Mesothelial cell of epicardium (in vitro differentiated cells): Measurements from ENCODE around the gene ETV3. TPM values are rescaled to one million over a fixed set of nuclear protein-coding genes. Genes with fewer than 3 reads are reported as not detected.
A peak's percentile ranks its signal among the peaks of the same experiment; 100 is the strongest.

Experiments used
- DNase-seq, 2 experiments: peaks; one replicate each; pipeline ENCODE4 v3.0.0; 2021; ENCODE audit warnings: low spot score in 2 of 2; ENCODE audit not compliant: unreplicated experiment in 2 of 2
- H3K27ac Mint-ChIP-seq: 2 replicates; pipeline ENCODE4 v1.8.0; 2021; ENCODE audit warnings: mixed read lengths
- H3K27me3 Mint-ChIP-seq: 2 replicates; pipeline ENCODE4 v1.8.0; 2021; ENCODE audit warnings: low read depth, mixed read lengths
- H3K36me3 Mint-ChIP-seq: 2 replicates; pipeline ENCODE4 v1.8.0; 2021; ENCODE audit warnings: mixed read lengths
- H3K4me1 Mint-ChIP-seq: 2 replicates; pipeline ENCODE4 v1.8.0; 2021; ENCODE audit warnings: mixed read lengths
- H3K4me3 Mint-ChIP-seq: 2 replicates; pipeline ENCODE4 v1.8.0; 2021; ENCODE audit warnings: mild to moderate bottlenecking, moderate library complexity, mixed read lengths
- H3K9me3 Mint-ChIP-seq: 2 replicates; pipeline ENCODE4 v1.8.0; 2021; ENCODE audit warnings: mixed read lengths
- total RNA-seq: library from RNA; stranded (reverse); gene quantifications from 3 replicates; pipeline ENCODE4 v1.2.1, GENCODE V29; 2021
- TF ChIP-seq, protein P1 (sequence below): fragments of 200-600 bp; sonication (generic); IDR thresholded peaks from one replicate; pipeline ENCODE4 v1.5.0; 2021; ENCODE audit warnings: antibody characterized with exemption; ENCODE audit not compliant: unreplicated experiment

ETV3 gene
- total RNA-seq, 1 donor from 2014 or later, result 57.8 TPM

- H3K36me3 Mint-ChIP-seq, result peaks cover 23% of the 10 kb centered on the region
- DNase-seq, result no peak
- no peaks in the 10 kb centered on the region for H3K9me3 Mint-ChIP-seq
- peak overlapping the region; percentile 91 for H3K27ac Mint-ChIP-seq
- TF ChIP-seq, protein P1, sequence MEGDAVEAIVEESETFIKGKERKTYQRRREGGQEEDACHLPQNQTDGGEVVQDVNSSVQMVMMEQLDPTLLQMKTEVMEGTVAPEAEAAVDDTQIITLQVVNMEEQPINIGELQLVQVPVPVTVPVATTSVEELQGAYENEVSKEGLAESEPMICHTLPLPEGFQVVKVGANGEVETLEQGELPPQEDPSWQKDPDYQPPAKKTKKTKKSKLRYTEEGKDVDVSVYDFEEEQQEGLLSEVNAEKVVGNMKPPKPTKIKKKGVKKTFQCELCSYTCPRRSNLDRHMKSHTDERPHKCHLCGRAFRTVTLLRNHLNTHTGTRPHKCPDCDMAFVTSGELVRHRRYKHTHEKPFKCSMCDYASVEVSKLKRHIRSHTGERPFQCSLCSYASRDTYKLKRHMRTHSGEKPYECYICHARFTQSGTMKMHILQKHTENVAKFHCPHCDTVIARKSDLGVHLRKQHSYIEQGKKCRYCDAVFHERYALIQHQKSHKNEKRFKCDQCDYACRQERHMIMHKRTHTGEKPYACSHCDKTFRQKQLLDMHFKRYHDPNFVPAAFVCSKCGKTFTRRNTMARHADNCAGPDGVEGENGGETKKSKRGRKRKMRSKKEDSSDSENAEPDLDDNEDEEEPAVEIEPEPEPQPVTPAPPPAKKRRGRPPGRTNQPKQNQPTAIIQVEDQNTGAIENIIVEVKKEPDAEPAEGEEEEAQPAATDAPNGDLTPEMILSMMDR, result no peak
- H3K4me3 Mint-ChIP-seq, result no peak overlapping the region
- peaks cover 62% of the 10 kb centered on the region for H3K4me1 Mint-ChIP-seq
- H3K27me3 Mint-ChIP-seq, result no peaks in the 10 kb centered on the region
These were observed 6.1 kb downstream of the ETV3 start for GRCh38 chr1:157132111-157132510.

- Mint-ChIP-seq H3K27ac (peak overlapping the region; percentile 91), H3K27me3 (no peaks in the 10 kb centered on the region), H3K4me1 (peaks cover 54% of the 10 kb centered on the region), H3K4me3 (no peak overlapping the region), H3K36me3 (peaks cover 28% of the 10 kb centered on the region), H3K9me3 (no peaks in the 10 kb centered on the region)
- TF ChIP-seq, protein P1, result no peak
- no peak for DNase-seq
These were observed 6.9 kb downstream of the ETV3 start for GRCh38 chr1:157131281-157131680.

- H3K9me3 Mint-ChIP-seq, result no peaks in the 10 kb centered on the region
- H3K27ac Mint-ChIP-seq, result no peak overlapping the region
- DNase-seq, result no peak
- peaks cover 49% of the 10 kb centered on the region for H3K36me3 Mint-ChIP-seq
- H3K27me3 Mint-ChIP-seq, result no peaks in the 10 kb centered on the region
- no peak overlapping the region for H3K4me3 Mint-ChIP-seq
- TF ChIP-seq, protein P1, result no peak
- H3K4me1 Mint-ChIP-seq, result peaks cover 8% of the 10 kb centered on the region
These were observed 13.3 kb downstream of the ETV3 start for GRCh38 chr1:157124855-157125254.

GRCh38 chr1:157119448-157119847, 18.7 kb downstream of the ETV3 start:
- DNase-seq, result no peak
- Mint-ChIP-seq H3K9me3 (no peaks in the 10 kb centered on the region), H3K27me3 (no peaks in the 10 kb centered on the region), H3K4me1 (peaks cover 4% of the 10 kb centered on the region), H3K4me3 (no peak overlapping the region), H3K27ac (peak overlapping the region; percentile 15), H3K36me3 (peaks cover 19% of the 10 kb centered on the region)
- TF ChIP-seq, protein P1, result no peak

DNA sequence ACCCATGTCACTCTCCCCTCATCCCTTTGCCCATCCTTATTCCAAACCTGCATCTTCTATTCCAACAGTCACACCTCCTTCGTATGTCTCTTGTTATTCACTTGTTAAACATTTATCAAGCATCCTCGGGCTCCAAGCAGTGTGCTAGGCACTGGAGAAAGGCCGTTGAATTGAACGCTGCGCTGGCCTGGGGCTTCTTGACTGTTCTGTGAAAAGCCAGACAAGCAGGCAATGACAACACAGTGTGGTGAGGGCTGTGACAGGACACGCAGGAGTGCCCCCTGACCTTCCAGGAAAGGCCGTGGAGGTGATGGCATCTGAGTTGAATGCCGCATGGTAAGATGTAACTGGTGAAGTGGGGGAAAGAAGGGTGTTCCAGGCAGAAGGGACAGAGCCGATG, 19.2 kb downstream of the ETV3 start:
- no peak for DNase-seq
- no peaks in the 10 kb centered on the region for H3K27me3 Mint-ChIP-seq
- H3K4me1 Mint-ChIP-seq, result peaks cover 2% of the 10 kb centered on the region
- H3K36me3 Mint-ChIP-seq, result peaks cover 14% of the 10 kb centered on the region
- no peak overlapping the region for H3K4me3 Mint-ChIP-seq
- no peak overlapping the region for H3K27ac Mint-ChIP-seq
- TF ChIP-seq, protein P1, result no peak
- no peaks in the 10 kb centered on the region for H3K9me3 Mint-ChIP-seq

DNA sequence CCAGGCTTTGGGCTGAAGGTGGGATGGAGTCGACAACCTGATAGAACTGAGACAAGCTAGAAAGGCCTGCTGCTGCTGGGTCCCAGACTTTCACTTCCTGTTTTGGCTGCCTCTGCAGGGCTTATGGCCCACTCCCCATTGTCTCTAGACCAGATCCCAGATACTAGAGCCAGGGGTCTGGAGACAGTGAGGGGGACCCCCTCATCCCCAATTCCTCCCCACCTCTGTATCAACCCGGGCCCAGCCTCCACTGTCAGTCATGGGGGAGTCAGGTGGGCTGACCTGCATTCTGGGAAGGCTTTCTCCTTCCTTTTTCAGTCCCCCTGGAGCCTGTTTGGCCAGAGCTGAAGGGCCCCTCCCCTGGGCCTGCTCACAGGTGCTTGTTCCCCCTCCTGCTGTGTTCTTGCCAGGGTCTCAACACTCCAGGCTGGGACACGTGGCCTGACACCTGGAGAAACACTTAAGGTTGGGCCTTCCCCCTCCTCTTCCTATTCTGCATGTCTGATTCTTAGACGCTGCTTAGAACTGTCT, 20.6 kb downstream of the ETV3 start:
- Mint-ChIP-seq H3K36me3 (peaks cover 2% of the 10 kb centered on the region), H3K4me1 (peaks cover 12% of the 10 kb centered on the region), H3K27me3 (peaks cover 2% of the 10 kb centered on the region), H3K9me3 (no peaks in the 10 kb centered on the region), H3K27ac (no peak overlapping the region), H3K4me3 (no peak overlapping the region)
- TF ChIP-seq, protein P1, result no peak
- DNase-seq, result no peak
